Measurements from ENCODE around the gene DAGLB. TPM values are rescaled to one million over a fixed set of nuclear protein-coding genes. Genes with fewer than 3 reads are reported as not detected.

Gene DAGLB
- total RNA-seq, 1 experiment from 2014 or later, result 29.5 TPM

DNA sequence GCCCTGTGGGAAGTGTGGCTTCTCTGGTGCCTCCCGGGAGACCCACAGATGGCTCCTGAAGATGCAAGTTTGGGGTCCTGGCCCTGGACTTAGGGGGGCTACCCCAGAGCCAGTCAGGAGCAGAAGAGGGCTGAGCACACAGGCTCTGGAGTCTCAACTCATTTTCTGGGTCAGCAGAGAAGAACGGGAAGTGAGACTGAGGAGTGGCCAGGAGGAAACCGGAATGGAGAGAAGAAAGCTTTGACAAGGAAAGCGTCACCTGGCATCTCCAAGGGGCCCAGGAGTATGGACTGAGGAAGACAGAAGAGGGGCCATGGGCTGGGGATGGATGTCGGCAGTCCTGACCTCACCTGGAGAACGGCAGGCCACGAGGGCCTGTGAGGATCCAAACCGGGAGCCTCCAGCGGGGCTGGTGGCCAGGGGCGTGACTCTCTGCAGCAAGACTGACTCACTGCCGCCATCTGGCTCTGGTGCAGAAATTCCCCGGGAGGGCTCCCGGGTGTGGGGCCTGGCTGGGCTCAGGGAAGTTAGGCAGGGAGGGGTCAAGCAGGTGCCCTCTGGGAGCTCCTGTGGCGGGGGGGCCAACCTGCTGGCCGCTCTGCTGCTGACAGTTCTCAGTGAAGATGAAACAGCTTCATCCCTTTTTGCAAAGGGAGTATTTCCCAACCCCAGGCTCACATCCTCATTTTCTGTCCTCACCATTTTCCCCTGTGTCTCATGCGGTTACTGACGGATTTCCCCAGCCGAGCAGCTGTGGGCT lies 23.6 kb downstream of the DAGLB start:
- no peaks in the 10 kb centered on the region for H3K27me3 Mint-ChIP-seq (ENCODE audit: insufficient read depth, unreplicated experiment)
- H3K27ac Mint-ChIP-seq (ENCODE audit: low read depth, unreplicated experiment), result peak overlapping the region; percentile 34
- no peaks in the 10 kb centered on the region for H3K9me3 Mint-ChIP-seq (ENCODE audit: unreplicated experiment)
- H3K4me1 Mint-ChIP-seq (ENCODE audit: insufficient read depth, unreplicated experiment), result peaks cover 5% of the 10 kb centered on the region
- ChIA-PET POLR2A (interaction anchor here (1.6 kb wide), 1 partner anchor 24 kb away, joined by 5 read pairs; the partner anchor contains the start of gene DAGLB), CTCF (interaction anchor here (1.0 kb wide), 2 partner anchors 17 to 20 kb away, joined by 3 to 4 read pairs; no protein-coding TSS in a partner anchor)
- peaks cover 71% of the 10 kb centered on the region for H3K36me3 Mint-ChIP-seq (ENCODE audit: insufficient read depth, unreplicated experiment)
- BruUV-seq (replicated peaks), result no TSS peak
- TF ChIP-seq, protein P1, sequence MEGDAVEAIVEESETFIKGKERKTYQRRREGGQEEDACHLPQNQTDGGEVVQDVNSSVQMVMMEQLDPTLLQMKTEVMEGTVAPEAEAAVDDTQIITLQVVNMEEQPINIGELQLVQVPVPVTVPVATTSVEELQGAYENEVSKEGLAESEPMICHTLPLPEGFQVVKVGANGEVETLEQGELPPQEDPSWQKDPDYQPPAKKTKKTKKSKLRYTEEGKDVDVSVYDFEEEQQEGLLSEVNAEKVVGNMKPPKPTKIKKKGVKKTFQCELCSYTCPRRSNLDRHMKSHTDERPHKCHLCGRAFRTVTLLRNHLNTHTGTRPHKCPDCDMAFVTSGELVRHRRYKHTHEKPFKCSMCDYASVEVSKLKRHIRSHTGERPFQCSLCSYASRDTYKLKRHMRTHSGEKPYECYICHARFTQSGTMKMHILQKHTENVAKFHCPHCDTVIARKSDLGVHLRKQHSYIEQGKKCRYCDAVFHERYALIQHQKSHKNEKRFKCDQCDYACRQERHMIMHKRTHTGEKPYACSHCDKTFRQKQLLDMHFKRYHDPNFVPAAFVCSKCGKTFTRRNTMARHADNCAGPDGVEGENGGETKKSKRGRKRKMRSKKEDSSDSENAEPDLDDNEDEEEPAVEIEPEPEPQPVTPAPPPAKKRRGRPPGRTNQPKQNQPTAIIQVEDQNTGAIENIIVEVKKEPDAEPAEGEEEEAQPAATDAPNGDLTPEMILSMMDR (IDR thresholded peaks at IDR 0.05; ENCODE audit: unreplicated experiment), result peak; percentile 19
- DNase-seq (ENCODE audit: unreplicated experiment), result peak; percentile 57
- intact Hi-C loops (cut with micrococcal nuclease), result no loop called here
- no peak overlapping the region for H3K4me3 Mint-ChIP-seq (ENCODE audit: unreplicated experiment)

GRCh38 chr7:6422926-6423632 lies 24.7 kb downstream of the DAGLB start:
- intact Hi-C loops (cut with micrococcal nuclease), result no loop called here
- Mint-ChIP-seq H3K36me3 (ENCODE audit: insufficient read depth, unreplicated experiment) (peaks cover 68% of the 10 kb centered on the region), H3K9me3 (ENCODE audit: unreplicated experiment) (no peaks in the 10 kb centered on the region), H3K27ac (ENCODE audit: low read depth, unreplicated experiment) (no peak overlapping the region), H3K4me1 (ENCODE audit: insufficient read depth, unreplicated experiment) (peaks cover 5% of the 10 kb centered on the region), H3K4me3 (ENCODE audit: unreplicated experiment) (no peak overlapping the region), H3K27me3 (ENCODE audit: insufficient read depth, unreplicated experiment) (no peaks in the 10 kb centered on the region)
- BruUV-seq (replicated peaks), result no TSS peak
- DNase-seq (ENCODE audit: unreplicated experiment), result no peak
- ChIA-PET CTCF (interaction anchor here (0.5 kb wide), 1 partner anchor 187 kb away, joined by 3 read pairs; no protein-coding TSS in a partner anchor), POLR2A (interaction anchor here (0.5 to 1.3 kb wide), 3 partner anchors 22 to 38 kb away, joined by 3 read pairs; partner anchors contain the start of gene DAGLB)
- TF ChIP-seq, protein P1 (IDR thresholded peaks at IDR 0.05; ENCODE audit: unreplicated experiment), result no peak

- Mint-ChIP-seq H3K9me3 (ENCODE audit: unreplicated experiment) (no peaks in the 10 kb centered on the region), H3K27ac (ENCODE audit: low read depth, unreplicated experiment) (no peak overlapping the region), H3K4me3 (ENCODE audit: unreplicated experiment) (no peak overlapping the region), H3K27me3 (ENCODE audit: insufficient read depth, unreplicated experiment) (no peaks in the 10 kb centered on the region), H3K36me3 (ENCODE audit: insufficient read depth, unreplicated experiment) (peaks cover 62% of the 10 kb centered on the region), H3K4me1 (ENCODE audit: insufficient read depth, unreplicated experiment) (peaks cover 5% of the 10 kb centered on the region)
- POLR2A ChIA-PET, result interaction anchor here (0.5 to 1.3 kb wide), 3 partner anchors 21 to 37 kb away, joined by 3 read pairs; partner anchors contain the start of gene DAGLB
- CTCF ChIA-PET, result interaction anchor here (0.5 kb wide), 1 partner anchor 186 kb away, joined by 3 read pairs; no protein-coding TSS in a partner anchor
- TF ChIP-seq, protein P1 (IDR thresholded peaks at IDR 0.05; ENCODE audit: unreplicated experiment), result no peak
- no TSS peak for BruUV-seq (replicated peaks)
- DNase-seq (ENCODE audit: unreplicated experiment), result no peak
- intact Hi-C loops (cut with micrococcal nuclease), result no loop called here
Measured at GRCh38 chr7:6422095-6422494, 25.7 kb downstream of the DAGLB start.

GRCh38 chr7:6420680-6421079 lies 27.1 kb downstream of the DAGLB start:
- ChIA-PET CTCF (interaction anchor here (0.6 to 0.7 kb wide), 2 partner anchors 16 to 71 kb away, joined by 3 to 4 read pairs; no protein-coding TSS in a partner anchor), POLR2A (interaction anchor here (0.6 kb wide), 2 partner anchors 13 to 54 kb away, joined by 3 read pairs; no protein-coding TSS in a partner anchor)
- Mint-ChIP-seq H3K27me3 (ENCODE audit: insufficient read depth, unreplicated experiment) (no peaks in the 10 kb centered on the region), H3K4me1 (ENCODE audit: insufficient read depth, unreplicated experiment) (peaks cover 5% of the 10 kb centered on the region), H3K36me3 (ENCODE audit: insufficient read depth, unreplicated experiment) (peaks cover 61% of the 10 kb centered on the region), H3K27ac (ENCODE audit: low read depth, unreplicated experiment) (no peak overlapping the region), H3K9me3 (ENCODE audit: unreplicated experiment) (no peaks in the 10 kb centered on the region), H3K4me3 (ENCODE audit: unreplicated experiment) (no peak overlapping the region)
- BruUV-seq (replicated peaks), result no TSS peak
- no peak for DNase-seq (ENCODE audit: unreplicated experiment)
- TF ChIP-seq, protein P1 (IDR thresholded peaks at IDR 0.05; ENCODE audit: unreplicated experiment), result no peak
- intact Hi-C loops (cut with micrococcal nuclease), result no loop called here
